Fibroblast of peridontal ligament (primary cell): ENCODE results near the gene TTI1.

ENCODE experiments used
- DNase-seq: peaks from one replicate; pipeline ENCODE4 v3.0.0-alpha.2; 2010; ENCODE audit errors: extremely low read depth

The TTI1 gene

GRCh38 chr20:37938954-37939353 lies 94.3 kb downstream of the TTI1 start:
- DNase-seq, result no peak

GRCh38 chr20:37938181-37938750 lies 95.0 kb downstream of the TTI1 start:
- DNase-seq, result no peak

GRCh38 chr20:37937686-37938085 lies 95.6 kb downstream of the TTI1 start:
- no peak for DNase-seq

- no peak for DNase-seq
Observed at GRCh38 chr20:37936451-37936850, 96.8 kb downstream of the TTI1 start.

GRCh38 chr20:37936041-37936440 lies 97.2 kb downstream of the TTI1 start:
- no peak for DNase-seq

GRCh38 chr20:37935435-37935834 lies 97.8 kb downstream of the TTI1 start:
- DNase-seq, result peak; percentile 3

GRCh38 chr20:37934634-37935375 lies 98.5 kb downstream of the TTI1 start:
- no peak for DNase-seq

- no peak for DNase-seq
Observed at GRCh38 chr20:37933786-37934633, 99.2 kb downstream of the TTI1 start.
